ENCODE results near the gene RIC1.
"Not testable (repeated sequence)": the region's sequence is repeated elsewhere in the genome, so short reads cannot be mapped to it uniquely, and the experiment has no call there.

The RIC1 gene

GRCh38 chr9:5708414-5708813 lies 79.5 kb downstream of the RIC1 start:
- TF ChIP-seq, protein P1, sequence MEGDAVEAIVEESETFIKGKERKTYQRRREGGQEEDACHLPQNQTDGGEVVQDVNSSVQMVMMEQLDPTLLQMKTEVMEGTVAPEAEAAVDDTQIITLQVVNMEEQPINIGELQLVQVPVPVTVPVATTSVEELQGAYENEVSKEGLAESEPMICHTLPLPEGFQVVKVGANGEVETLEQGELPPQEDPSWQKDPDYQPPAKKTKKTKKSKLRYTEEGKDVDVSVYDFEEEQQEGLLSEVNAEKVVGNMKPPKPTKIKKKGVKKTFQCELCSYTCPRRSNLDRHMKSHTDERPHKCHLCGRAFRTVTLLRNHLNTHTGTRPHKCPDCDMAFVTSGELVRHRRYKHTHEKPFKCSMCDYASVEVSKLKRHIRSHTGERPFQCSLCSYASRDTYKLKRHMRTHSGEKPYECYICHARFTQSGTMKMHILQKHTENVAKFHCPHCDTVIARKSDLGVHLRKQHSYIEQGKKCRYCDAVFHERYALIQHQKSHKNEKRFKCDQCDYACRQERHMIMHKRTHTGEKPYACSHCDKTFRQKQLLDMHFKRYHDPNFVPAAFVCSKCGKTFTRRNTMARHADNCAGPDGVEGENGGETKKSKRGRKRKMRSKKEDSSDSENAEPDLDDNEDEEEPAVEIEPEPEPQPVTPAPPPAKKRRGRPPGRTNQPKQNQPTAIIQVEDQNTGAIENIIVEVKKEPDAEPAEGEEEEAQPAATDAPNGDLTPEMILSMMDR (IDR thresholded peaks at IDR 0.05; ENCODE audit: insufficient read depth, low read depth, low read length, missing control alignments) = no peak
- DNase-seq (ENCODE audit: low read depth) = no peak
- H3K4me3 ChIP-seq (ENCODE audit: low read depth, low read length) = no peak overlapping the region

DNA sequence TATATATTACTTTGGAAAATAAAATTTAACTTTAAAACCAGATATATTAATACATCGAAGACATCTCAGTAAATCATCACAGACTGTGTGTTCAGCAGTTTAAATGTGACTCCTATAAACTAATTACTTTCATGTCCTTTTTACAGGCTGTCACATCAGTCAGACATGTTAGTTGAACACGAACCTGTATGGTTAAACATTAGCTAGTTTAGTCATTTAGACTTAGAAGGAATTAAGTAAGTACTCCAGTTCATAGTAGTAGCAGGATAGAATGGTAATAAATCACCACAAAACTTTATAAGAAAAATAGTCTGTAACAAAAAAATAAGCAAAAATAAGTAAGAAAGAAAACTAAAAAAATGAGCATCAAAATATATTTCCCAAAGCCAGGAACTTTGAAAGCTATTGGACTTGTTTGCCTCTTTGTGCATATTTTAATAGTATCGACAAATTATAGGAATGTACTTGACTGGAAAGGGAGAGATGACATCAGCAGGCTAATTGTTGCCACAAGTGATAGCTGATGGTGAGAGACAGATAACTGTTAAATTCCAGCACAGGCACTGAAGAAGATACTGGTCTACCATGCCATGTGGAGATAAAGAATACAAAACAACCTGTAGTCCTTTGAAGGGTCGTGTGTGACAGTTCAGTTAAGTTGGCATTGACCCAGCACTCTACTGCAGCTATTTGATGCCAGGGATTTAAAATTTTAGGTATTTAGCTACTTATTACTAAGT lies 83.9 kb downstream of the RIC1 start:
- DNase-seq (ENCODE audit: low read depth) = no peak
- H3K4me3 ChIP-seq (ENCODE audit: low read depth, low read length) = no peak overlapping the region
- TF ChIP-seq, protein P1 (IDR thresholded peaks at IDR 0.05; ENCODE audit: insufficient read depth, low read depth, low read length, missing control alignments) = no peak

DNA sequence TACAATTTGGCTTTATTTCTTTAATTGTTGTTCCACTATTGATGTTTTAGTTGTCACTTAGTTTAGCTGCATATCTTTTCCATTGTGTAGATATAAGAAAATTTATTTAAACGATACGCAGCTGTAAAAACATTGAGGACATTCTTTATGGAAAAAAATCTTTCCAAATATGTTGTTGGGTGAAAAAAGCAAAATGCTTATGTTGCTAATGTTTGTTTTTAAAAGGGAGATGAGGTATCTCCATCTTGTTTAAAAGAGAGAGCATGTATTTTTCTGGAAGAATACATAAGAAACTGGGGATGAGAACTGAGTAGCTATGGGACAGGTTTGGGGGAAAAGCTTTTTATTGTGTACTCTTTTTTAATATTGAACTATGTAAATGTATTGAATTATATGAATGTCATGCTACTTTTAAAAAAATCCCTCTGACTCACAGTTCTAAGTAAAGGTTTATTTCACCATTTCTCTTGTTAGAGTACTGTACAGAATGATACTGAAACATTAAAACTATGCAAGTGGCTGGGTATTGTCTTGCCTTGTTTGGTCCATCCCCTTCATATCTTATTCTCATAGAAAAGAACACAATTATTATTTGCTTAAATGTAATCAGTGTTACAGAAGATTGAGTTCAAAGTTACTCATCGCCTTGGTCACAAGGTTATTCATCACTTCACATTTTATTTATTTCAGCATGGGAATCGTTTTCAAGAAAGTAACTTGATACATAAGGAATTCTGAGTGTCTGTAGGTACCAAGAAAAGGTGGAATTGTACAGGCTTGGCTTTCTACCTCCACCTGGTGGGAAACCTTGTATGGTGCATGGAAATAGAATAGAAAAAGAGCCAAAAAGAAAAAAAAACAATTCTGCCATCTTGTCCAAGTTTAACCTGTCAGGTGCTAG lies 85.8 kb downstream of the RIC1 start:
- no peak overlapping the region for H3K4me3 ChIP-seq (ENCODE audit: low read depth, low read length)
- peak; percentile 8 for DNase-seq (ENCODE audit: low read depth)
- TF ChIP-seq, protein P1 (IDR thresholded peaks at IDR 0.05; ENCODE audit: insufficient read depth, low read depth, low read length, missing control alignments) = peak; percentile 24

GRCh38 chr9:5715548-5716127 lies 86.7 kb downstream of the RIC1 start:
- DNase-seq (ENCODE audit: low read depth) = no peak

DNA sequence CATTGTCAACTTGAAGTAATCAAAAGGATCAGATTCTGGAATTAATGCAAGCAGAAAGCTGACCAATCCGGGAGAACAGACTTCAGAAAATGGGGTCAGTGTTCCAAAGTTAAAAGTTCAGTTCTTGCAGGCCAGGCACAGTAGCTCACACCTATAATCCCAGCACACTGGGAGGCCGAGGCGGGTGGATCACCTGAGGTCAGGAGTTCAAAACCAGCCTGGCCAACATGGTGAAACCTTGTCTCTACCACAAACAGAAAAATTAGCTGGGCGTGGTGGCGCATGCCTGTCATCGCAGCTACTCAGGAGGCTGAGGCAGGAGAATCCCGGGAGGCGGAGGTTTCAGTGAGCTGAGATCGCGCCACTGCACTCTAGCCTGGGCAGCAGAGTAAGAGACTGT lies 88.5 kb downstream of the RIC1 start:
- not testable (repeated sequence) for DNase-seq (ENCODE audit: low read depth); H3K4me3 ChIP-seq (ENCODE audit: low read depth, low read length)

More at GRCh38 chr9:5715548-5716127, 86.7 kb downstream of the RIC1 start:
- TF ChIP-seq, protein P1 (IDR thresholded peaks at IDR 0.05; ENCODE audit: insufficient read depth, low read depth, low read length, missing control alignments) = no peak
- H3K4me3 ChIP-seq (ENCODE audit: low read depth, low read length) = no peak overlapping the region

- TF ChIP-seq, protein P1 (IDR thresholded peaks at IDR 0.05; ENCODE audit: insufficient read depth, low read depth, low read length, missing control alignments) = no peak
- no peak overlapping the region for H3K4me3 ChIP-seq (ENCODE audit: low read depth, low read length)
- no peak for DNase-seq (ENCODE audit: low read depth)
These were observed 89.6 kb downstream of the RIC1 start for GRCh38 chr9:5718296-5719032.

All from GM12865 (cell line).